ENCODE measurements around the gene C4orf50.

C4orf50 gene

GRCh38 chr4:5889002-5889696, 129.1 kb downstream of the C4orf50 start:
- peak overlapping the region; percentile 78 to 90 (median 89) for H3K4me3 Mint-ChIP-seq
- peaks cover 4% of the 10 kb centered on the region for H3K9me3 Mint-ChIP-seq
- peaks cover 47% of the 10 kb centered on the region for H3K4me1 Mint-ChIP-seq
- no peaks in the 10 kb centered on the region for H3K36me3 Mint-ChIP-seq (ENCODE audit: low read depth)
- TF ChIP-seq, protein P1, sequence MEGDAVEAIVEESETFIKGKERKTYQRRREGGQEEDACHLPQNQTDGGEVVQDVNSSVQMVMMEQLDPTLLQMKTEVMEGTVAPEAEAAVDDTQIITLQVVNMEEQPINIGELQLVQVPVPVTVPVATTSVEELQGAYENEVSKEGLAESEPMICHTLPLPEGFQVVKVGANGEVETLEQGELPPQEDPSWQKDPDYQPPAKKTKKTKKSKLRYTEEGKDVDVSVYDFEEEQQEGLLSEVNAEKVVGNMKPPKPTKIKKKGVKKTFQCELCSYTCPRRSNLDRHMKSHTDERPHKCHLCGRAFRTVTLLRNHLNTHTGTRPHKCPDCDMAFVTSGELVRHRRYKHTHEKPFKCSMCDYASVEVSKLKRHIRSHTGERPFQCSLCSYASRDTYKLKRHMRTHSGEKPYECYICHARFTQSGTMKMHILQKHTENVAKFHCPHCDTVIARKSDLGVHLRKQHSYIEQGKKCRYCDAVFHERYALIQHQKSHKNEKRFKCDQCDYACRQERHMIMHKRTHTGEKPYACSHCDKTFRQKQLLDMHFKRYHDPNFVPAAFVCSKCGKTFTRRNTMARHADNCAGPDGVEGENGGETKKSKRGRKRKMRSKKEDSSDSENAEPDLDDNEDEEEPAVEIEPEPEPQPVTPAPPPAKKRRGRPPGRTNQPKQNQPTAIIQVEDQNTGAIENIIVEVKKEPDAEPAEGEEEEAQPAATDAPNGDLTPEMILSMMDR (IDR thresholded peaks at IDR 0.05; ENCODE audit: unreplicated experiment in 3 of 3) = no peak
- H3K27me3 Mint-ChIP-seq (ENCODE audit: low read depth) = peaks cover 78% of the 10 kb centered on the region
- H3K27ac Mint-ChIP-seq = no peak overlapping the region

GRCh38 chr4:5888222-5889001, 129.8 kb downstream of the C4orf50 start:
- TF ChIP-seq, protein P1 (IDR thresholded peaks at IDR 0.05; ENCODE audit: unreplicated experiment in 3 of 3) = no peak
- no peak overlapping the region for H3K27ac Mint-ChIP-seq
- peak overlapping the region; percentile 78 to 90 (median 89) for H3K4me3 Mint-ChIP-seq
- no peaks in the 10 kb centered on the region for H3K36me3 Mint-ChIP-seq (ENCODE audit: low read depth)
- peaks cover 42% of the 10 kb centered on the region for H3K4me1 Mint-ChIP-seq
- H3K9me3 Mint-ChIP-seq = peaks cover 4% of the 10 kb centered on the region
- peaks cover 76% of the 10 kb centered on the region for H3K27me3 Mint-ChIP-seq (ENCODE audit: low read depth)

DNA sequence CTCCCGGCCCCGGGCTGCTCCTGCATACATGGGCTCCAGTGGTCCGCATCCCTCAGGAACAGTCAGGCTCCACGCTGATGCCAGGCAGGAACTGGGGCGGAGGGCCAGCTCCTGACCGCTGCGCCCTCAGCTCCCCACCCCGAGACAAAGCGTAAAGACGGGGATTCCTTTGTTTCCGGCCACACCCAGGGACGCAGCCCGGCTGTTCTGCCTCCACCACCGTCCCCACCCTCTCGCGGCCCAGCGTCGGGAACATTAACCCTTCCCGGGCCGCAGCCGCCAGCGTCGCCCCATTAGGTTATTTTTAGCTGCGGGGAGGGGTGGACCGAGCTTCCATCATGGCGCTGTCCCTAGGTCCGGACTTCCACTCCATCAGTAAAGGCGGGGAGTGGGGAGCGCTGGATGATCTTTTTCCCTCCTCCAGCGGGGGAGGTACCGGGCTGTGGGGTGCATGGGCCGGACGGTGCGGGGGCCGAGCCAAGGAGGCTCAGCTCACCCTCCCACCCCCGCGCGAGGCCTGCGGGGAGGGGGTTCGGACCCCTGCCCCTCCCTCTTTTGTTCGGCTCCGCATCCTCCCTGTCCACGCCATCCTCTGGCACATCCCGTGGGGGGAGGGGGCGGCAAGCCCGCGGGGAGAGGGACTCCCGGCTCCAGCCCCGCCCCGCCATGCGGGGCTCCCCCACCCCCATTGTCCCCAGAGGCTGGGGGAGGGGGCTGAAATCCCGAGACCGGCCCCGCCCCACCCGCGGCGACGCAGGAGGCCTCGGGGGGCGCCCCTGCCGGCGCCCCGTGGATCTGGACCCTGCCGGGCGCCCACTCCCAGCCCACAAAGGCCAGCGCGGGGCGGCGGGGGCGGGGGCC, 130.6 kb downstream of the C4orf50 start:
- no peak overlapping the region for H3K27ac Mint-ChIP-seq
- peaks cover 4% of the 10 kb centered on the region for H3K9me3 Mint-ChIP-seq
- peaks cover 73% of the 10 kb centered on the region for H3K27me3 Mint-ChIP-seq (ENCODE audit: low read depth)
- TF ChIP-seq, protein P1 (IDR thresholded peaks at IDR 0.05; ENCODE audit: unreplicated experiment in 3 of 3) = peak in 1 of 3 experiments; percentile 8
- peaks cover 38% of the 10 kb centered on the region for H3K4me1 Mint-ChIP-seq
- peak overlapping the region; percentile 84 to 91 (median 89) for H3K4me3 Mint-ChIP-seq
- H3K36me3 Mint-ChIP-seq (ENCODE audit: low read depth) = no peaks in the 10 kb centered on the region

DNA sequence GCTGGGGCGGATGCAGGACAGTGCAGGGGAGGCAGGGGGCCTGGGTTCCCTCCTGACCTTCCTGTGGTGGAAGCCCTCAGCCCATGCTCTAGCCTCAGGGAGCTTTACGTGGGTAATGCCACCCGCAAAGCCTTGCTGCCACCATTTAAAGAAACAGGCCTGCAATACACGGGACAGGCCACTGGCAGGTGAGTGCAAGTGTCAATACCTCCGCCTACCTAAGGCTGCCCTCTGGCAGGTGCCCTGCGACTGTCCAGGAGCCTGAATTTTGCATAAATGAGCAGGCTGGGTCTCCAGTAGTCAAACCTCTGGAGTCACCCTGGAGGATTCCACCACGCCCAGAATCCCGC, 131.2 kb downstream of the C4orf50 start:
- Mint-ChIP-seq H3K27me3 (ENCODE audit: low read depth) (peaks cover 71% of the 10 kb centered on the region), H3K4me3 (peak overlapping the region; percentile 84 to 91 (median 89)), H3K27ac (no peak overlapping the region), H3K36me3 (ENCODE audit: low read depth) (no peaks in the 10 kb centered on the region), H3K4me1 (peaks cover 38% of the 10 kb centered on the region), H3K9me3 (peaks cover 4% of the 10 kb centered on the region)
- TF ChIP-seq, protein P1 (IDR thresholded peaks at IDR 0.05; ENCODE audit: unreplicated experiment in 3 of 3) = no peak

- TF ChIP-seq, protein P1 (IDR thresholded peaks at IDR 0.05; ENCODE audit: unreplicated experiment in 3 of 3) = no peak
- Mint-ChIP-seq H3K4me1 (peaks cover 31% of the 10 kb centered on the region), H3K4me3 (peak overlapping the region; percentile 84 to 91 (median 89)), H3K27ac (no peak overlapping the region), H3K27me3 (ENCODE audit: low read depth) (peaks cover 64% of the 10 kb centered on the region), H3K36me3 (ENCODE audit: low read depth) (no peaks in the 10 kb centered on the region), H3K9me3 (no peaks in the 10 kb centered on the region)
Observed at GRCh38 chr4:5885733-5886132, 132.5 kb downstream of the C4orf50 start.

Data from nephron (organoid).